HFF-Myc (cell line): ENCODE measurements around the gene IPO13.
A peak's percentile ranks its signal among the peaks of the same experiment; 100 is the strongest.

Source experiments
- DNase-seq: peaks from one replicate; pipeline ENCODE4 v3.0.0-alpha.2; 2011; ENCODE audit warnings: low read depth; ENCODE audit errors: extremely low read depth
- H3K4me3 ChIP-seq: replicated peaks from 2 replicates; pipeline ENCODE4 v1.5.1; 2011; ENCODE audit warnings: low read depth, mild to moderate bottlenecking, control low read depth, low read length
- TF ChIP-seq, protein P1 (sequence below): IDR thresholded peaks from 2 replicates; pipeline ENCODE4 v1.5.1; 2012; ENCODE audit warnings: mild to moderate bottlenecking, low read depth, low read length, control low read depth; ENCODE audit errors: missing control alignments

Gene IPO13

GRCh38 chr1:43930949-43931275, 15.8 kb upstream of the IPO13 start:
- no peak for DNase-seq
- TF ChIP-seq, protein P1, sequence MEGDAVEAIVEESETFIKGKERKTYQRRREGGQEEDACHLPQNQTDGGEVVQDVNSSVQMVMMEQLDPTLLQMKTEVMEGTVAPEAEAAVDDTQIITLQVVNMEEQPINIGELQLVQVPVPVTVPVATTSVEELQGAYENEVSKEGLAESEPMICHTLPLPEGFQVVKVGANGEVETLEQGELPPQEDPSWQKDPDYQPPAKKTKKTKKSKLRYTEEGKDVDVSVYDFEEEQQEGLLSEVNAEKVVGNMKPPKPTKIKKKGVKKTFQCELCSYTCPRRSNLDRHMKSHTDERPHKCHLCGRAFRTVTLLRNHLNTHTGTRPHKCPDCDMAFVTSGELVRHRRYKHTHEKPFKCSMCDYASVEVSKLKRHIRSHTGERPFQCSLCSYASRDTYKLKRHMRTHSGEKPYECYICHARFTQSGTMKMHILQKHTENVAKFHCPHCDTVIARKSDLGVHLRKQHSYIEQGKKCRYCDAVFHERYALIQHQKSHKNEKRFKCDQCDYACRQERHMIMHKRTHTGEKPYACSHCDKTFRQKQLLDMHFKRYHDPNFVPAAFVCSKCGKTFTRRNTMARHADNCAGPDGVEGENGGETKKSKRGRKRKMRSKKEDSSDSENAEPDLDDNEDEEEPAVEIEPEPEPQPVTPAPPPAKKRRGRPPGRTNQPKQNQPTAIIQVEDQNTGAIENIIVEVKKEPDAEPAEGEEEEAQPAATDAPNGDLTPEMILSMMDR, result no peak
- no peak overlapping the region for H3K4me3 ChIP-seq

DNA sequence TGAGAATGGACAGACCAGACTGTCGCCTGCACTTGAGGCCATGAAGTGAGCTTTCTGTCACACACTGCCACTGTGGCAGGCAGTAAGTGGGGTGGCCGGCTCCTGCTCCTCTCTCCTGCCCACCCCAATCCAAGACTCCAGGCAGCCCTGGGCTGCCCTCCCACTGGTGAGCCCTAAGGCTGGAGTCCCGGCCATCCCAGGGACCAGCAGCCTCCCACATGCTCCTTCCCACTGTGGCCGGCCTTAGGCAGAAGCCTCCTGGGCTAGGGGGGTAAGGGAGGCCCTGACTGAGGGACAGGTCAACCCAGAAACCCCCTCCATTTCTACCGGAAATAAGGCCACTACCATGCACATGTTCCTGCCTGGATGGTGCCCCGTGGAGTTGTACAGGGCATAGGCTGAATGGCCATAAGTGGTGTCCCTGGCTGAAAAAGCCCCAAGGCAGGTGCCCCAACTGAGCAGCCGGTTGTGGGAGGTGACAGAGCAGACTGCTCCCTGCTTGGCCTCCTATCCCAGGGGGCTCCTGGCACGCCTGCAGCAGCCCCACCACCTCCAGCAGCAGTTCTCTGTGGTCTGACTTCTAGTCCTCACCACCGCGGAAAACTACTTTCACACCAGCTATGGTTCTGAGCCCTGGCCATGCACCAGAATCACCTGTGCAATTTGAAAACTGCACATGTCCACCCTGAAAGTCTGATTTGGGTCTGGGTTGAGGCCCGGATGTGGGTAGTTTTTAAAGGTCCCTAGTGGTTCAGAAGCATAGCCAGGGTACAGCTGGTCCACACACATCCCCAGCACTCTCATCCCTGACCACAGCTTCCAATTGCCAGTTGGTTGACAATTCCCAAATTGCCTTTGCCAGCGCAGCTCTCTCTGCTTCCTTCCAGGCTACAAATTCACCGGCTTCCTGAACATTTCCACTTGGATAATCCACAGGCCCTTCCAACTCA, 14.8 kb upstream of the IPO13 start:
- H3K4me3 ChIP-seq, result no peak overlapping the region

DNA sequence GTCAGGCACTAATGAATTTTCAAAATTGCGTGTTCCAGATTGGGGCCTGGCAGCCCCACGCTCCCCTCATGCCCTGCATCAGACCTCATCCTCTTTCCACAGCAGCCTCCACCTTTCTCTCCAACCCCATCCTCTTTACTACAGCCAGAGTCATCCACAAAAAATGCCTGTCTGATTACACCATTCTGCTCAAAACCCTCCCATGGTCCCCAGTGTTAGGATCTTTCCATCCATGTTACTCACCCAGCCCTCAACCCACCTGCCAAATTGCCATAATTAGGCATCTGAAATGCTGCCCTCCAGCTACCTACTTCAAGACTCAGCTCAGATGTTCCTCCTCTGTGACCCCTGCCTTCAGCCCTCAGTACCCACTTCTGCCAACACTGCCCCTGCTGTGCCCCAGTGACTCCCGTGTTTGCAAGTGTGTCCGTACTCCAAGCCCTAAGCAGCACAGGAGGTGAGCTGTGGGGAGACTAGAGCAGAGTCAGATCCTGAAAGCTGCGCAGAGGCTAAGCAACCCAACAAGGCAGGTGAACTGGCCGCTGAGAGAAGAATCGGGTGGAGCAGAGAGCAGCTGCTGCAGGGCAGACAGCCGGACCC, 13.9 kb upstream of the IPO13 start:
- no peak for DNase-seq
- H3K4me3 ChIP-seq, result peak overlapping the region; percentile 44
- TF ChIP-seq, protein P1, result no peak

More for the DNA sequence above, 14.8 kb upstream of the IPO13 start:
- TF ChIP-seq, protein P1, result no peak
- DNase-seq, result no peak

DNA sequence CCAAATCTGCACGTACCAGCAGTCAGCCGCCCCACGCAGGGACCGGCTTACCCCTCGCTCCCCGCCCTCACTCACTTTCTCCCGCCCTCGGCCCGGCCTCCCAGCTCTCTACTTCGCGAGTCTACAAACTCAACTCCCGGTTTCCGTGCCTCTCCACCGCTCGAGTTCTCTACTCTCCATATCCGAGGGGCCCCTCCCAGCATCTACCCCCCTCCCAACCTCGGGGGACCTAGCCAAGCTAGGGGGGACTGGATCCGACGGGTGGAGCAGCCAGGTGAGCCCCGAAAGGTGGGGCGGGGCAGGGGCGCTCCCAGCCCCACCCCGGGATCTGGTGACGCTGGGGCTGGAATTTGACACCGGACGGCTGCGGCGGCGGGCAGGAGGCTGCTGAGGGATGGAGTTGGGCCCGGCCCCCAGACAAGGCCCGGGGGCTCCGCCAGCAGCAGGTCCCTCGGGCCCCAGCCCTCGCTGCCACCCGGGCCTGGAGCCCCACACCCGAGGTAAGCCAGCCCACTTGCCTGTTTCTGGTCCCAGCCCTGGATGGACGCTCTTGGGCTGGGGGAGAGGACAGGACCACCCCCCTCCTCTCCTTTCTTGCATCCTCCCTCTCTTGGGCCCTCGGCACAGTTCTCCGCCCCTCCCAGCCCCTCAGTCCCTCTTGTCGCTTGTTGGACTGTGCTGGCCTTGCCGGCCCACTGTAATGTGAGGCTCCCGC, 13.2 kb upstream of the IPO13 start, which contains the start of gene ARTN:
Gene ARTN (plus strand): TSS at position 416 of the 715 bp plus-strand sequence. CDS start 1,856 bp downstream, outside the sequence.
- TF ChIP-seq, protein P1, result no peak
- DNase-seq, result no peak
- H3K4me3 ChIP-seq, result peak within 1 kb of the TSS; percentile 44

- TF ChIP-seq, protein P1, result peak; percentile 91
- peak overlapping the region; percentile 44; the same call in 1 of the 2 replicates for H3K4me3 ChIP-seq
- DNase-seq, result no peak
These were observed 12.4 kb upstream of the IPO13 start for GRCh38 chr1:43934101-43934985.

GRCh38 chr1:43934986-43935324, 11.8 kb upstream of the IPO13 start:
- no peak overlapping the region for H3K4me3 ChIP-seq
- TF ChIP-seq, protein P1, result no peak
- DNase-seq, result no peak
